Mammary epithelial cell (primary cell): ENCODE results near the gene COX14.

Source experiments
- EZH2 ChIP-seq: IDR thresholded peaks from 2 replicates; pipeline ENCODE4 v1.6.1; 2012; ENCODE audit warnings: low read length, inconsistent platforms, borderline replicate concordance
- TF ChIP-seq, protein P1 (sequence below), 2 donors: IDR thresholded peaks in 1 of 2; conservative IDR thresholded peaks in 1 of 2; 2 replicates each; pipeline ENCODE4 v1.5.1; 2011 to 2012; ENCODE audit warnings: inconsistent platforms in 2 of 2, low read length in 2 of 2, mild to moderate bottlenecking in 2 of 2, control low read depth in 1 of 2, low read depth in 1 of 2; ENCODE audit not compliant: insufficient read depth in 1 of 2; ENCODE audit errors: extremely low read depth in 1 of 2

GRCh38 chr12:50129290-50129689 lies 17.3 kb downstream of the COX14 start:
- TF ChIP-seq, protein P1, sequence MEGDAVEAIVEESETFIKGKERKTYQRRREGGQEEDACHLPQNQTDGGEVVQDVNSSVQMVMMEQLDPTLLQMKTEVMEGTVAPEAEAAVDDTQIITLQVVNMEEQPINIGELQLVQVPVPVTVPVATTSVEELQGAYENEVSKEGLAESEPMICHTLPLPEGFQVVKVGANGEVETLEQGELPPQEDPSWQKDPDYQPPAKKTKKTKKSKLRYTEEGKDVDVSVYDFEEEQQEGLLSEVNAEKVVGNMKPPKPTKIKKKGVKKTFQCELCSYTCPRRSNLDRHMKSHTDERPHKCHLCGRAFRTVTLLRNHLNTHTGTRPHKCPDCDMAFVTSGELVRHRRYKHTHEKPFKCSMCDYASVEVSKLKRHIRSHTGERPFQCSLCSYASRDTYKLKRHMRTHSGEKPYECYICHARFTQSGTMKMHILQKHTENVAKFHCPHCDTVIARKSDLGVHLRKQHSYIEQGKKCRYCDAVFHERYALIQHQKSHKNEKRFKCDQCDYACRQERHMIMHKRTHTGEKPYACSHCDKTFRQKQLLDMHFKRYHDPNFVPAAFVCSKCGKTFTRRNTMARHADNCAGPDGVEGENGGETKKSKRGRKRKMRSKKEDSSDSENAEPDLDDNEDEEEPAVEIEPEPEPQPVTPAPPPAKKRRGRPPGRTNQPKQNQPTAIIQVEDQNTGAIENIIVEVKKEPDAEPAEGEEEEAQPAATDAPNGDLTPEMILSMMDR (conservative IDR thresholded peaks at IDR 0.05 in 1 of 2, IDR thresholded peaks at IDR 0.05 in 1 of 2; ENCODE audit: extremely low read depth in 1 of 2, insufficient read depth in 1 of 2, low read depth in 1 of 2, low read length in 2 of 2): no peak
- TF ChIP-seq EZH2: no peak
